Measurements from ENCODE around the gene SPATS1. TPM values are rescaled to one million over a fixed set of nuclear protein-coding genes. Genes with fewer than 3 reads are reported as not detected.

Gene SPATS1
- total and polyA plus RNA-seq, 2 of the 13 experiments (the other 11 are each of a cell fraction or from before 2014, with no cell fraction given), result not detected

- TF ChIP-seq ZNF574 (CRISPR knock-in tag; IDR thresholded peaks at IDR 0.05) (no peak), BRCA1 (CRISPR knock-in tag; IDR thresholded peaks at IDR 0.05) (no peak), HNF4A (CRISPR knock-in tag; IDR thresholded peaks at IDR 0.05) (no peak), ZKSCAN1 (IDR thresholded peaks at IDR 0.05; ENCODE audit: low read length) (no peak), ZNF670 (CRISPR knock-in tag; IDR thresholded peaks at IDR 0.05; ENCODE audit: borderline replicate concordance) (no peak), RBAK (CRISPR knock-in tag; IDR thresholded peaks at IDR 0.05) (no peak)
- TF ChIP-seq, protein P1, sequence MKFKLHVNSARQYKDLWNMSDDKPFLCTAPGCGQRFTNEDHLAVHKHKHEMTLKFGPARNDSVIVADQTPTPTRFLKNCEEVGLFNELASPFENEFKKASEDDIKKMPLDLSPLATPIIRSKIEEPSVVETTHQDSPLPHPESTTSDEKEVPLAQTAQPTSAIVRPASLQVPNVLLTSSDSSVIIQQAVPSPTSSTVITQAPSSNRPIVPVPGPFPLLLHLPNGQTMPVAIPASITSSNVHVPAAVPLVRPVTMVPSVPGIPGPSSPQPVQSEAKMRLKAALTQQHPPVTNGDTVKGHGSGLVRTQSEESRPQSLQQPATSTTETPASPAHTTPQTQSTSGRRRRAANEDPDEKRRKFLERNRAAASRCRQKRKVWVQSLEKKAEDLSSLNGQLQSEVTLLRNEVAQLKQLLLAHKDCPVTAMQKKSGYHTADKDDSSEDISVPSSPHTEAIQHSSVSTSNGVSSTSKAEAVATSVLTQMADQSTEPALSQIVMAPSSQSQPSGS (CRISPR knock-in tag; IDR thresholded peaks at IDR 0.05), result no peak
Observed at GRCh38 chr6:44353336-44353735, 10.9 kb downstream of the SPATS1 start (continued).

GRCh38 chr6:44355640-44356039, 13.2 kb downstream of the SPATS1 start:
- Histone ChIP-seq H3K4me1 (ENCODE audit: insufficient read depth, low read length) (peaks cover 2% of the 10 kb centered on the region), H4K20me1 (ENCODE audit: insufficient read depth, low read length) (no peaks in the 10 kb centered on the region), H3K9ac (ENCODE audit: insufficient read depth, low read depth, low read length) (no peak overlapping the region), H3K27me3 (ENCODE audit: control insufficient read depth in 1 of 2, insufficient read depth in 2 of 2, low read length in 2 of 2) (0 out of 5 replicates have a peak, but pooled peaks cover 0 to 3% of the 10 kb centered on the region in 2 experiments), H3K79me2 (ENCODE audit: insufficient read depth, low read length) (no peaks in the 10 kb centered on the region), H2AFZ (ENCODE audit: low read length) (no peak overlapping the region), H3K4me2 (ENCODE audit: low read depth, low read length) (no peak overlapping the region), H3K4me3 (replicated peaks in 1 of 3; ENCODE audit: insufficient read depth in 1 of 3, low read depth in 2 of 3, low read length in 3 of 3) (no peak overlapping the region), H3K9me3 (ENCODE audit: low read length) (no peaks in the 10 kb centered on the region), H3K36me3 (replicated peaks in 1 of 2; ENCODE audit: control insufficient read depth in 1 of 2, insufficient read depth in 2 of 2, low read length in 2 of 2) (no peaks in the 10 kb centered on the region), H3K27ac (ENCODE audit: extremely low read length, insufficient read depth, low read length) (no peak overlapping the region)
- intact Hi-C loops (cut with micrococcal nuclease; ENCODE audit: unreplicated experiment), result no loop called here
- no peak for DNase-seq (ENCODE audit: low spot score)
- CTCF ChIA-PET (ENCODE audit: low intra/inter-chr PET ratio, low total read pairs), result no interaction called here
- POLR2A ChIA-PET, result no interaction called here
- WGBS (ENCODE audit: low lambda C conversion rate), result 11% methylated on average over 4 of the region's 4 CpGs
- no peak for ATAC-seq
- in situ Hi-C loops (cut with HindIII; ENCODE audit: extremely low pct_ligation_motif_present, low pct_unique_long_range_greater_than_20kb), result no loop called here
- FAIRE-seq, result no peak
- no TSS peak for BruUV-seq (replicated peaks)
- TF ChIP-seq, protein P2, sequence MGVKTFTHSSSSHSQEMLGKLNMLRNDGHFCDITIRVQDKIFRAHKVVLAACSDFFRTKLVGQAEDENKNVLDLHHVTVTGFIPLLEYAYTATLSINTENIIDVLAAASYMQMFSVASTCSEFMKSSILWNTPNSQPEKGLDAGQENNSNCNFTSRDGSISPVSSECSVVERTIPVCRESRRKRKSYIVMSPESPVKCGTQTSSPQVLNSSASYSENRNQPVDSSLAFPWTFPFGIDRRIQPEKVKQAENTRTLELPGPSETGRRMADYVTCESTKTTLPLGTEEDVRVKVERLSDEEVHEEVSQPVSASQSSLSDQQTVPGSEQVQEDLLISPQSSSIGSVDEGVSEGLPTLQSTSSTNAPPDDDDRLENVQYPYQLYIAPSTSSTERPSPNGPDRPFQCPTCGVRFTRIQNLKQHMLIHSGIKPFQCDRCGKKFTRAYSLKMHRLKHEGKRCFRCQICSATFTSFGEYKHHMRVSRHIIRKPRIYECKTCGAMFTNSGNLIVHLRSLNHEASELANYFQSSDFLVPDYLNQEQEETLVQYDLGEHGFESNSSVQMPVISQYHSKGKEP (CRISPR knock-in tag; IDR thresholded peaks at IDR 0.05), result no peak
- TF ChIP-seq ZNF788 (CRISPR knock-in tag; IDR thresholded peaks at IDR 0.05; ENCODE audit: borderline replicate concordance), result no peak
- TF ChIP-seq ZFP36L1 (CRISPR knock-in tag; IDR thresholded peaks at IDR 0.05), result no peak
- TF ChIP-seq ZNF784 (CRISPR knock-in tag; IDR thresholded peaks at IDR 0.05; ENCODE audit: borderline replicate concordance), result no peak
- TF ChIP-seq ASH2L (IDR thresholded peaks at IDR 0.05; ENCODE audit: insufficient read length, low read depth, low read length), result no peak
- TF ChIP-seq RAD21 (CRISPR knock-in tag; IDR thresholded peaks at IDR 0.05), result no peak
- no peak for TF ChIP-seq ISL2 (CRISPR knock-in tag; IDR thresholded peaks at IDR 0.05)
- no peak for TF ChIP-seq ZBTB20 (CRISPR knock-in tag; IDR thresholded peaks at IDR 0.05; ENCODE audit: borderline replicate concordance, low read depth)
- TF ChIP-seq ZNF136 (CRISPR knock-in tag; IDR thresholded peaks at IDR 0.05; ENCODE audit: low read depth), result no peak

Measured in HepG2 (cell line).